GM04504 (cell line): ENCODE results near the gene ABCC10.
A peak's percentile ranks its signal among the peaks of the same experiment; 100 is the strongest.
"Not testable (repeated sequence)": the region's sequence is repeated elsewhere in the genome, so short reads cannot be mapped to it uniquely, and the experiment has no call there.

Experiments
- DNase-seq: peaks from one replicate; pipeline ENCODE4 v3.0.0-alpha.2; 2012; ENCODE audit warnings: low read depth

The ABCC10 gene

GRCh38 chr6:43408259-43408658 lies 19.1 kb upstream of the ABCC10 start:
- DNase-seq, result no peak

- not testable (repeated sequence) for DNase-seq
These were observed 16.6 kb upstream of the ABCC10 start for GRCh38 chr6:43410776-43411175.

- DNase-seq, result no peak
These were observed 14.8 kb upstream of the ABCC10 start for GRCh38 chr6:43412541-43412940.

GRCh38 chr6:43413002-43413401 lies 14.3 kb upstream of the ABCC10 start:
- DNase-seq, result no peak

GRCh38 chr6:43415275-43415674 lies 12.1 kb upstream of the ABCC10 start:
- DNase-seq, result not testable (repeated sequence)

GRCh38 chr6:43416935-43417334 lies 10.4 kb upstream of the ABCC10 start:
- no peak for DNase-seq

GRCh38 chr6:43420012-43420709 lies 7.2 kb upstream of the ABCC10 start:
- DNase-seq, result no peak

- DNase-seq, result no peak
These were observed 5.5 kb upstream of the ABCC10 start for GRCh38 chr6:43421831-43422230.

- not testable (repeated sequence) for DNase-seq
These were observed 2.3 kb upstream of the ABCC10 start for GRCh38 chr6:43425083-43425482.

GRCh38 chr6:43426928-43427405 lies 374 bp upstream of the ABCC10 start:
- no peak for DNase-seq

- DNase-seq, result no peak
These were observed 800 bp downstream of the ABCC10 start for GRCh38 chr6:43428112-43428570.

- no peak for DNase-seq
These were observed 1.5 kb downstream of the ABCC10 start for GRCh38 chr6:43428874-43429273.

- no peak for DNase-seq
These were observed 4.9 kb downstream of the ABCC10 start for GRCh38 chr6:43432009-43432945.

GRCh38 chr6:43433148-43433547 lies 5.8 kb downstream of the ABCC10 start:
- no peak for DNase-seq

- DNase-seq, result no peak
These were observed 6.9 kb downstream of the ABCC10 start for GRCh38 chr6:43434001-43434840.

- DNase-seq, result no peak
These were observed 7.6 kb downstream of the ABCC10 start for GRCh38 chr6:43434943-43435342.

- no peak for DNase-seq
These were observed 8.5 kb downstream of the ABCC10 start for GRCh38 chr6:43435682-43436437.

GRCh38 chr6:43436577-43437282 lies 9.4 kb downstream of the ABCC10 start:
- peak; percentile 59 for DNase-seq

GRCh38 chr6:43437700-43438099 lies 10.4 kb downstream of the ABCC10 start:
- DNase-seq, result no peak

GRCh38 chr6:43442935-43443334 lies 15.6 kb downstream of the ABCC10 start:
- DNase-seq, result no peak

GRCh38 chr6:43444036-43444435 lies 16.7 kb downstream of the ABCC10 start:
- DNase-seq, result no peak
